ENCODE data around the gene SUSD1.

DNA sequence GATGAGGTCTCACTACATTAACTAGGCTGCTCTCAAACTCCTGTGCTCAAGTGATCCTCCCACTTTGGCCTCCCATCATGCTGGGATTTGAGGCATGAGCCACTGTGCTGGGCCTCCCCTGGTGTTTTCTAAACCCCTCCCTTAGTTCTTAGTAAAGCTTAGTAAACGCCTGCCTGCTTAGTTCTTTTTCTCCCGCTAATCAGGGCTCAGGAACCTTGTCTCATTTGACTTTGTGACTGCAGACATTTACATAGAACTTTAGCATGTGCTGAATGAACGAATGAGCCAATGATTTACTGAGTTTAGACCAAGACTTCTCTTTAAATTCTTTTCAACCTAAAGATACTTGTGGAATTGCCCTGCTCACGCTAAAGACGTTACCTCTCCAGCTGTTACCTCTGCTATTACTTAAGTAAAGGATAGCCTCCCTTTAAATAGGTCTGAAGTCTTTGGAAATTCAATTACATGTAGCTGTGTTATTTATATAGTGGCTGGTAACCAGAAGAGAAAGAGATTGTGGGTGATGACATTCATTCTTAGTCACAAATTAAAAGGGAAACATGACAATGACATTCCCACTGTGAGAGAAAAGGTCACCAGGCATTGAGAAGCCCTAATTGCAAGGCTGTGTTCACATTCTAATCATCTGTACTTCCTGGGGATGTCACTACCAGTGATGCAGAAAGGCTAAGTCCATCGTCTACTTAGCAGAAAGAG, 18.6 kb upstream of the SUSD1 start:
- TF ChIP-seq, protein P1, sequence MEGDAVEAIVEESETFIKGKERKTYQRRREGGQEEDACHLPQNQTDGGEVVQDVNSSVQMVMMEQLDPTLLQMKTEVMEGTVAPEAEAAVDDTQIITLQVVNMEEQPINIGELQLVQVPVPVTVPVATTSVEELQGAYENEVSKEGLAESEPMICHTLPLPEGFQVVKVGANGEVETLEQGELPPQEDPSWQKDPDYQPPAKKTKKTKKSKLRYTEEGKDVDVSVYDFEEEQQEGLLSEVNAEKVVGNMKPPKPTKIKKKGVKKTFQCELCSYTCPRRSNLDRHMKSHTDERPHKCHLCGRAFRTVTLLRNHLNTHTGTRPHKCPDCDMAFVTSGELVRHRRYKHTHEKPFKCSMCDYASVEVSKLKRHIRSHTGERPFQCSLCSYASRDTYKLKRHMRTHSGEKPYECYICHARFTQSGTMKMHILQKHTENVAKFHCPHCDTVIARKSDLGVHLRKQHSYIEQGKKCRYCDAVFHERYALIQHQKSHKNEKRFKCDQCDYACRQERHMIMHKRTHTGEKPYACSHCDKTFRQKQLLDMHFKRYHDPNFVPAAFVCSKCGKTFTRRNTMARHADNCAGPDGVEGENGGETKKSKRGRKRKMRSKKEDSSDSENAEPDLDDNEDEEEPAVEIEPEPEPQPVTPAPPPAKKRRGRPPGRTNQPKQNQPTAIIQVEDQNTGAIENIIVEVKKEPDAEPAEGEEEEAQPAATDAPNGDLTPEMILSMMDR (IDR thresholded peaks at IDR 0.05; ENCODE audit: insufficient read depth, low read depth, low read length): no peak
- TF ChIP-seq EZH2 (IDR thresholded peaks at IDR 0.05; ENCODE audit: insufficient read depth, low read length): no peak
